Measurements from ENCODE around the gene BSCL2. TPM values are rescaled to one million over a fixed set of nuclear protein-coding genes. Genes with fewer than 3 reads are reported as not detected.
"Not testable (repeated sequence)": the region's sequence is repeated elsewhere in the genome, so short reads cannot be mapped to it uniquely, and the experiment has no call there.

Gene BSCL2
- total RNA-seq, 1 donor from 2014 or later: 19.8 TPM

DNA sequence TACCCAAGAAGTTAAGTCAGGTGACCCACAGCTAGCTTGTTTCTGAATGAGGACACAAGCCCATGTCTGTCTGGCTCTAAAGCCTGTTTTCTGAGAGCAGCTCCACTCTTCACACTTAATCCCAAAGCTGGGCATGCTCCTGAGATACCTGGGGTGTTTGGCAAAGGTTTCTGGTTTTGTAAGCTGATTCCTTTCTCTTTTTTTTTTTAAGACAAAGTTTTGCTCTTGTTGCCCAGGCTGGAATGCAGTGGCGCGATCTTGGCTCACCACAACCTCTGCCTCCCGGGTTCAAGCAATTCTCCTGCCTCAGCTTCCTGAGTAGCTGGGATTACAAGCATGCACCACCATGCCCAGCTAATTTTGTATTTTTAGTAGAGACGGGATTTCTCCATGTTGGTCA is 13.6 kb downstream of the BSCL2 start:
- not testable (repeated sequence) for H3K27ac ChIP-seq (ENCODE audit: low read depth, low read length); H3K9me3 ChIP-seq (ENCODE audit: control insufficient read depth in 3 of 3, low read length in 3 of 3); H3K4me3 ChIP-seq (ENCODE audit: low read length in 3 of 3); H3K9ac ChIP-seq (ENCODE audit: low read depth in 1 of 3, low read length in 3 of 3); H3K27me3 ChIP-seq (ENCODE audit: control insufficient read depth in 3 of 3, insufficient read depth in 3 of 3, low read length in 3 of 3)
- peaks cover 24 to 28% (median 26%) of the 10 kb centered on the region in 3 donors for H3K36me3 ChIP-seq (ENCODE audit: control insufficient read depth in 3 of 3, insufficient read depth in 3 of 3, low read length in 3 of 3)
- peaks cover 21 to 30% (median 29%) of the 10 kb centered on the region in 3 donors for H3K4me1 ChIP-seq (ENCODE audit: control insufficient read depth in 3 of 3, insufficient read depth in 3 of 3, low read length in 3 of 3)

DNA sequence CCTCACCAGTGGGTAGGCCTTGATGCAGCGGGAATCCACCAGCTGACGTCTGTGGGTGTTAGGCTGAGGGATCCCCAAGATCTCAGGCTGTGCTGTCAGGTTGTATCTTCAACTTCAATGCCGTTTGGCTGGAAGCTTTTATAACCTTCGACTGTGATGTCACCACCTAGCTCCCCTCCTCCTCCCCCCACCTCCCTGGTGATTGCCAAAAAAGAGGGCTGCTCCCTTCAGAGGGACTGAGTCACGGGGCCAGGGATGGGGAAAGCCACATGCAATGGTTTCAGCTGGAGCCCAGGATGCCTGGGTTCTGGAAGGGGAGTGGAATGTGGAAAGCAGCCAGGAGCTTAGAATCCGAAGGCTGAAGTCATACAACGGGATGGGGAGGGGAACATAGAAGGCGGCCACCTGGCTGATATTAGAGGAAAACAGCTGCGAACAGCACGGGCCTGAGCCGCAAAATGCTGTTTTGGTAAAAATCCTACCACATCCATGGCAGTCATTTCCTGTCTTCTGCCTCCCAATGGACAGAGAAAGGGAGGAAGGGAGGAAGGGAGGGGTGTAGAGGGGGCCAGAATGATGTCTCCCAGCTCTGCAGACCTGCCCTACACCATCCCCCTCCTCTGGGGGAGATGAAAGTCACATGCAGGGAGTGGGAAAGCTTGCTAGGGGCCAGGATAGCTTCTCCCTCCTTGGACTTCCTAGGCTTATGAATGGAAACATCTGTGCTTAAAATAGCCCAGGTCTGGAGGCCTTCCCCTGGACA is 17.6 kb downstream of the BSCL2 start, which contains the start of gene LRRN4CL:
LRRN4CL (minus strand) TSS at position 110 of the 763 bp plus-strand sequence. CDS start 1,022 bp downstream, outside the sequence.
- peaks cover 0 to 13% (median 8%) of the 10 kb centered on the region in 3 donors for H3K27me3 ChIP-seq (ENCODE audit: control insufficient read depth in 3 of 3, insufficient read depth in 3 of 3, low read length in 3 of 3)
- H3K9me3 ChIP-seq (ENCODE audit: control insufficient read depth in 3 of 3, low read length in 3 of 3): no peaks in the 10 kb centered on the region
- peak within 1 kb of the TSS; percentile 32 to 73 (median 54) for H3K9ac ChIP-seq (ENCODE audit: low read depth in 1 of 3, low read length in 3 of 3)
- peaks cover 24 to 28% (median 26%) of the 10 kb centered on the region in 3 donors for H3K36me3 ChIP-seq (ENCODE audit: control insufficient read depth in 3 of 3, insufficient read depth in 3 of 3, low read length in 3 of 3)
- peaks cover 17 to 29% (median 24%) of the 10 kb centered on the region in 3 donors for H3K4me1 ChIP-seq (ENCODE audit: control insufficient read depth in 3 of 3, insufficient read depth in 3 of 3, low read length in 3 of 3)
- H3K27ac ChIP-seq (ENCODE audit: low read depth, low read length): peak within 1 kb of the TSS; percentile 54
- H3K4me3 ChIP-seq (ENCODE audit: low read length in 3 of 3): peak within 1 kb of the TSS; percentile 50 to 66 (median 64)

DNA sequence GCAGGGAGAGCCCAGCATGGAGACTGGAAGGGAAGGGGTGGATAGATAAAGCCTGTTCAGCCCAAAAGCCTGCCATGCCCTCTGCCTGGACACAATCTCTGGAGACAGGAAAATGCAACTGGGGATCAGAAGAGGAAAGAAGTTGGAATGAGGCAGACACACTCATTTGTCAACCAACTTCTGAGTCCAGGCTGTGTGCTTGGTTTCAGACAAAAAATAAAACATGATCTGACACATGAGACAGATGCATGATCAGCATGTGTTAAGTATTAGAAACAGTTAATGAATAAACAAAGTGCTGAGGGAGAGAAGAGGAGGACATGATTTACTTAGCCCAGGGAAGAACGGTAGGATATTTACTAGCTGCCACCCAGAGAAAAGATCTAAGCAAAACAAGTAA is 18.7 kb downstream of the BSCL2 start:
- Histone ChIP-seq H3K4me3 (ENCODE audit: low read length in 3 of 3) (peak overlapping the region; percentile 11 to 66 (median 35)), H3K27ac (ENCODE audit: low read depth, low read length) (no peak overlapping the region), H3K9me3 (ENCODE audit: control insufficient read depth in 3 of 3, low read length in 3 of 3) (no peaks in the 10 kb centered on the region), H3K27me3 (ENCODE audit: control insufficient read depth in 3 of 3, insufficient read depth in 3 of 3, low read length in 3 of 3) (peaks cover 0 to 13% (median 8%) of the 10 kb centered on the region in 3 donors), H3K36me3 (ENCODE audit: control insufficient read depth in 3 of 3, insufficient read depth in 3 of 3, low read length in 3 of 3) (peaks cover 24 to 27% (median 26%) of the 10 kb centered on the region in 3 donors), H3K4me1 (ENCODE audit: control insufficient read depth in 3 of 3, insufficient read depth in 3 of 3, low read length in 3 of 3) (peaks cover 14 to 24% (median 21%) of the 10 kb centered on the region in 3 donors), H3K9ac (ENCODE audit: low read depth in 1 of 3, low read length in 3 of 3) (peak overlapping the region in 1 of 3 donors; percentile 46)

DNA sequence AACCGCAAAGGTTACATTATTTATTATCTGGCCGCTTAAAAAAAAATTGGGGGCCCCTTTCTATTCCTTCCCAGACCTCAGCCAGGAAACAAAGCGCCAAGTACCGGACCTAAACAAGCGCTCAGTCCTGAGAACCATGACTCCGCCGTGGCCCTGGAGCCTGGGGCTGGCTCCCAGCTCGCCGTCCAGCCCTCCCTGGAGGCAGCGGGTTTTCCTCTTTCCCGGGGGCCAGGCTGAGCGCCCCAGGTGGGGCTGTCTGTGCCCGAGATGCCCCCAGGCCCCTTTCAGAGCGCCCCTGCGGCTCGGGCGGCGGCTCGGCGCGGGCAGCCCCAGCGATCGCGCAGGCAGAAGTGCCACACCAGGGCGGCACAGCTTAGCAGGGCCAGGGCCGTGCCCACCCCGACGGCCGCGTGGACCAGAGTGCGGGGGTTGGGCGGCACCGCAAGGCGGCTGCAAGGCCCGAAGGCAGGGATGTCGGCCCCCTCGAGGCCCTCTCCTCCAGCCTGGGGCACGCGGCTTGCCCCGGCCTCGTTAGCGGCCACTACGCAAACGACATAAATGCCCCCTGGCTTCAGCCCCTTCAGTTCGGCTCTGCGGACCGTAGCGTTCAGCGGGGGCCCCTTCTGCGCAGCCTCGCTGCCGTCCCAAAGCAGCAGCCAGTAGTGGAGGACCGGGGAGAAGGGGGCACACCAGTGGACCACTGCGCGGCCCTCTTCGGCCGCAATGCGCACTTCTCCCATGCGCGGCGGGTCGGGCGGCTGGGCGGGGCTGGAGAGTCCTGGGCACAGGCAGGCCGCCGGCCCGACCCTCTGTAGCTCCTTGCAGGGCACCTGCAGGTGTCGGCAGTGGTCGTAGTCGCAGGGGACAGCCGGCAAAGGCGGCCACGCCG is 19.5 kb downstream of the BSCL2 start:
- Histone ChIP-seq H3K9ac (ENCODE audit: low read depth in 1 of 3, low read length in 3 of 3) (peak overlapping the region in 1 of 3 donors; percentile 46), H3K27ac (ENCODE audit: low read depth, low read length) (no peak overlapping the region), H3K4me1 (ENCODE audit: control insufficient read depth in 3 of 3, insufficient read depth in 3 of 3, low read length in 3 of 3) (peaks cover 14 to 24% (median 21%) of the 10 kb centered on the region in 3 donors), H3K9me3 (ENCODE audit: control insufficient read depth in 3 of 3, low read length in 3 of 3) (no peaks in the 10 kb centered on the region), H3K36me3 (ENCODE audit: control insufficient read depth in 3 of 3, insufficient read depth in 3 of 3, low read length in 3 of 3) (peaks cover 21 to 22% (median 21%) of the 10 kb centered on the region in 3 donors), H3K4me3 (ENCODE audit: low read length in 3 of 3) (peak overlapping the region; percentile 11 to 66 (median 35)), H3K27me3 (ENCODE audit: control insufficient read depth in 3 of 3, insufficient read depth in 3 of 3, low read length in 3 of 3) (peaks cover 0 to 13% (median 8%) of the 10 kb centered on the region in 3 donors)

DNA sequence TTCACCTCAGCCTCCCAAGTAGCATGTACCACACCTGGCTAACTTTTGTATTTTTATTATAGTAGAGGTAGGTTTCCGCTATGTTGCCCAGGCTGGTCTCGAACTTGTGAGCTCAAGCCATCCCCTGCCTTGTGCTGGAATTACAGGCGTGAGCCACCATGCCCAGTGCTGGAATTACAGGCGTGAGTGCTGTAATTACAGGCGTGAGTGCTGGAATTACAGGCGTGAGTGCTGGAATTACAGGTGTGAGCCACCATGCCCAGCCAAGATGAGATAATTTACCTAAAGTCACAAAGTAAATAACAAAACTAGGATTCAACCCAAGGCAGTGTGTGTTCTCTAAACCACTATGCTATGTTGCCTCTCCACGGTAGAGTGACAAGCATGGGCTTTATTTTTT is 24.7 kb downstream of the BSCL2 start:
- Histone ChIP-seq H3K9ac (ENCODE audit: low read depth in 1 of 3, low read length in 3 of 3) (no peak overlapping the region), H3K27ac (ENCODE audit: low read depth, low read length) (no peak overlapping the region), H3K36me3 (ENCODE audit: control insufficient read depth in 3 of 3, insufficient read depth in 3 of 3, low read length in 3 of 3) (peaks cover 6 to 7% (median 6%) of the 10 kb centered on the region in 3 donors), H3K4me1 (ENCODE audit: control insufficient read depth in 3 of 3, insufficient read depth in 3 of 3, low read length in 3 of 3) (peaks cover 9 to 23% (median 18%) of the 10 kb centered on the region in 3 donors), H3K27me3 (ENCODE audit: control insufficient read depth in 3 of 3, insufficient read depth in 3 of 3, low read length in 3 of 3) (peaks cover 0 to 1% (median 0%) of the 10 kb centered on the region in 3 donors), H3K4me3 (ENCODE audit: low read length in 3 of 3) (no peak overlapping the region), H3K9me3 (ENCODE audit: control insufficient read depth in 3 of 3, low read length in 3 of 3) (no peaks in the 10 kb centered on the region)

DNA sequence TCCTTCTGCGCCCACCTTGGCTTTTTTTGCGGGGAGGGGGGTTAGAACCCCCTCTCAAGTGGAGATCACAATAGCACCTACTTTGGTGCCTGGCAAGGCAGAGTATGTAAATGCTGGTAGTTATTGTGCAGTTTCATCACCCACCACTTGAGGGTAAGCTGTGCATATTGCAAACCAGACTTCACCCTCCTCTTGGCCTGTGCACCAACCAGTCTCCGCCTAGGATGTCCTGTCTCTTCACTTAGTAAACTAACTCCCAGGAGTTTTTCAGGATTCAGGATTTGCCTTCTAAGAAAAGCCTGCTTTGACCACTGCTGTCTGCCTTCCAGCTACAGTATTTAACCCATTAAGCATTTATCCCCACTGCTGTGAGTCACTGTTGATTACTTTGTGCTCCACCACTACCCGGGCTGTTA is 26.4 kb downstream of the BSCL2 start:
- peaks cover 24 to 38% (median 29%) of the 10 kb centered on the region in 3 donors for H3K4me1 ChIP-seq (ENCODE audit: control insufficient read depth in 3 of 3, insufficient read depth in 3 of 3, low read length in 3 of 3)
- H3K9ac ChIP-seq (ENCODE audit: low read depth in 1 of 3, low read length in 3 of 3): no peak overlapping the region
- peaks cover 14 to 20% (median 16%) of the 10 kb centered on the region in 3 donors for H3K36me3 ChIP-seq (ENCODE audit: control insufficient read depth in 3 of 3, insufficient read depth in 3 of 3, low read length in 3 of 3)
- H3K4me3 ChIP-seq (ENCODE audit: low read length in 3 of 3): peak overlapping the region in 1 of 3 donors; percentile 14
- no peak overlapping the region for H3K27ac ChIP-seq (ENCODE audit: low read depth, low read length)
- no peaks in the 10 kb centered on the region for H3K9me3 ChIP-seq (ENCODE audit: control insufficient read depth in 3 of 3, low read length in 3 of 3)
- H3K27me3 ChIP-seq (ENCODE audit: control insufficient read depth in 3 of 3, insufficient read depth in 3 of 3, low read length in 3 of 3): no peaks in the 10 kb centered on the region

DNA sequence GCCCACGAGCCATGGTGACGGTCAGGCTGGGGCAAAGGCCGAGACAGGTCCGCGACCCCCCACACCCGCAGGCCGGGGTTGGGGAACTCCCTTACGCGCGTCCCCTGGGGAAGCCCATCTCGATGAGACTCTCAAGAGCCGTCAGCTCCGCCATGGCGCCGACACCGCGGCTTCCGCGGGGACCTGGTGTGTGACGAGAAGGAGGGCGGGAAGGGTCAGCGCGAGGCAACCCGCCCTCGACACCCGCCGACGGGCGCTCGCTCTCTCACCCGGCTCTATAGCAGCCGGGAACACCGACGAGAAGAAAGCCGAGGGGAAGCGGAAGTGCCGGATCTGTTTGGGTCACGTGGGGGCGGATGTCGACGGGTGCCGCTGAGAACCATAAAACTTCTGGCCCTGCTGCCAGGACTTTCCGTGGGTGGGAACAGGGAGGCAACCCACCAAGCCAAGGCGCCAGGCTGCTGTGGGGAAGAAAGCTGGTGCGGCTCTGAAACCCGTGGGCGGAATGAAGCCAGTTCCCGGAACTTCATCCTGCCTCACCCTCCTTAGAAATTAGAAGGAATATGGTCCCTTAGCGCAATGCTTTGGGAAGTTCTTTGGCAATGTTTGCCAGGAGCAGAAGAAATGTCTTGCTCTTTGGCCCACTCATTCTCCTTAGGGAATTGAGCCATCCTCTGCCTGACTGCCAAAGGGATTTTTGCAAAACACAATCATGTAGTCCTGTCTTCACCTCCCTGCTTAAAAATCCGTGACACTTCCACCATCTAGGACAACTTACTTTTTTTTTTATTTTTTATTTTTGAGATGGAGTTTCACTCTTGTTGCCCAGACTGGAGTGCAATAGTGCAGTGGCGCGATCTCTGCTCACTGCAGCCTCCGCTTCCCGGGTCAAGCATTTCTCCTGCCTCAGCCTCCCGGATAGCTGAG is 28.2 kb downstream of the BSCL2 start, which contains the start of gene UBXN1:
UBXN1 (minus strand) TSS at position 304 of the 927 bp plus-strand sequence; CDS start at position 154, 150 bp downstream.
- Histone ChIP-seq H3K4me3 (ENCODE audit: low read length in 3 of 3) (peak within 1 kb of the TSS; percentile 78 to 96 (median 93)), H3K4me1 (ENCODE audit: control insufficient read depth in 3 of 3, insufficient read depth in 3 of 3, low read length in 3 of 3) (peaks cover 24 to 38% (median 29%) of the 10 kb centered on the region in 3 donors), H3K27ac (ENCODE audit: low read depth, low read length) (peak within 1 kb of the TSS; percentile 80), H3K9me3 (ENCODE audit: control insufficient read depth in 3 of 3, low read length in 3 of 3) (no peaks in the 10 kb centered on the region), H3K9ac (ENCODE audit: low read depth in 1 of 3, low read length in 3 of 3) (peak within 1 kb of the TSS; percentile 91 to 99 (median 97)), H3K27me3 (ENCODE audit: control insufficient read depth in 3 of 3, insufficient read depth in 3 of 3, low read length in 3 of 3) (no peaks in the 10 kb centered on the region), H3K36me3 (ENCODE audit: control insufficient read depth in 3 of 3, insufficient read depth in 3 of 3, low read length in 3 of 3) (peaks cover 14 to 27% (median 16%) of the 10 kb centered on the region in 3 donors)

DNA sequence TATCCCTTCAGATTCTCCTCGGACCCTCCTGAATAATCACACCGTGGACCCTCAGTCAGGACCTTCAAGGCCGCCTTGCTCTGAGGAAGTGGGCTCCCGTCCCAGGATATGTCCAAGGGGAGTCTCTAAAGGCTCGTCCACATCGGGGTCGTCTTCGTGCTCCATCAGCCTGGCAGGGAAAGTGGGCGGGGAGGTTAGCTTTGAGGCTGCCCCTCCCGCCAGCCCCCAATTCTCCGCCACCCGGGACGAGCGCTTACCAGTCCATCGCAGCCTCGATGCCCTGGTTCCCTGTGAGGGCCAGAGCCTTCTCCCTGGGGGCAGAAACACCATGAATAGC is 28.8 kb downstream of the BSCL2 start:
- H3K9me3 ChIP-seq (ENCODE audit: control insufficient read depth in 3 of 3, low read length in 3 of 3): no peaks in the 10 kb centered on the region
- H3K4me1 ChIP-seq (ENCODE audit: control insufficient read depth in 3 of 3, insufficient read depth in 3 of 3, low read length in 3 of 3): peaks cover 24 to 38% (median 29%) of the 10 kb centered on the region in 3 donors
- peaks cover 19 to 29% (median 19%) of the 10 kb centered on the region in 3 donors for H3K36me3 ChIP-seq (ENCODE audit: control insufficient read depth in 3 of 3, insufficient read depth in 3 of 3, low read length in 3 of 3)
- peak overlapping the region; percentile 80 for H3K27ac ChIP-seq (ENCODE audit: low read depth, low read length)
- peak overlapping the region; percentile 78 to 96 (median 93) for H3K4me3 ChIP-seq (ENCODE audit: low read length in 3 of 3)
- H3K27me3 ChIP-seq (ENCODE audit: control insufficient read depth in 3 of 3, insufficient read depth in 3 of 3, low read length in 3 of 3): no peaks in the 10 kb centered on the region
- H3K9ac ChIP-seq (ENCODE audit: low read depth in 1 of 3, low read length in 3 of 3): peak overlapping the region; percentile 91 to 99 (median 97)

DNA sequence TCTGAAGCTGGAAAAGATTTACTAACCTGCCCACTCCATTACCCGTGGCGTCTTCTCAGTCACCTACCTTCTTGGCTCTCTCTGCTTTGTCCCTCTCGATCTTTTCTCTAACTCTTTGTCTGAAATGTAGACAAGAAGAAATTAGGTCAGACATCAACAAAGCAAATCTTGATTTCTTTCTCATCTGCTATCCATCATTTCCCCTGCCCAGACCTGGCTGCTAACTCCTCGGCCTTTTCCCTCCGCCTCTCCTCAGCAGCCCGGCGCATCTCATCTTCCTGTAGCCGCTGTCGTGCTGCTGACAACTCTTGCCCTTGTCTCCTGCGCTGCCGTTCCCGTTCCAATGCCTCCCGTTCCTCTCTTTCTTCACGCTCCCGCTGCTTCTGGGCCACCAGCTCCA is 29.5 kb downstream of the BSCL2 start:
- H3K9me3 ChIP-seq (ENCODE audit: control insufficient read depth in 3 of 3, low read length in 3 of 3): no peaks in the 10 kb centered on the region
- H3K4me3 ChIP-seq (ENCODE audit: low read length in 3 of 3): peak overlapping the region; percentile 78 to 96 (median 93)
- peak overlapping the region; percentile 72 to 99 (median 97) for H3K9ac ChIP-seq (ENCODE audit: low read depth in 1 of 3, low read length in 3 of 3)
- peaks cover 29 to 45% (median 35%) of the 10 kb centered on the region in 3 donors for H3K4me1 ChIP-seq (ENCODE audit: control insufficient read depth in 3 of 3, insufficient read depth in 3 of 3, low read length in 3 of 3)
- no peaks in the 10 kb centered on the region for H3K27me3 ChIP-seq (ENCODE audit: control insufficient read depth in 3 of 3, insufficient read depth in 3 of 3, low read length in 3 of 3)
- H3K36me3 ChIP-seq (ENCODE audit: control insufficient read depth in 3 of 3, insufficient read depth in 3 of 3, low read length in 3 of 3): peaks cover 19 to 33% (median 26%) of the 10 kb centered on the region in 3 donors
- H3K27ac ChIP-seq (ENCODE audit: low read depth, low read length): peak overlapping the region; percentile 80

All from skeletal muscle tissue (tissue), 4 donors.